GM19099 (cell line): ENCODE data around the gene THAP7.
A peak's percentile ranks its signal among the peaks of the same experiment; 100 is the strongest.

ENCODE experiments used
- POLR2A ChIP-seq: IDR thresholded peaks from 3 replicates; pipeline ENCODE4 v1.6.1; 2011; ENCODE audit warnings: low read depth; ENCODE audit not compliant: insufficient read length; ENCODE audit errors: extremely low read depth

The THAP7 gene

GRCh38 chr22:21020802-21021429, 19.0 kb upstream of the THAP7 start:
- no peak for TF ChIP-seq POLR2A

GRCh38 chr22:21018314-21018713, 16.4 kb upstream of the THAP7 start:
- TF ChIP-seq POLR2A, result no peak

- no peak for TF ChIP-seq POLR2A
These were observed 14.9 kb upstream of the THAP7 start for GRCh38 chr22:21016644-21017420.

GRCh38 chr22:21015466-21016006, 13.6 kb upstream of the THAP7 start:
- TF ChIP-seq POLR2A, result no peak

GRCh38 chr22:21014726-21015465, 13.0 kb upstream of the THAP7 start, which contains the start of gene P2RX6:
Gene P2RX6, plus strand, starts transcription at chr22:21015165. Its CDS starts 10 bp downstream, at chr22:21015175.
- no peak for TF ChIP-seq POLR2A

- TF ChIP-seq POLR2A, result peak; percentile 44
These were observed 12.3 kb upstream of the THAP7 start for GRCh38 chr22:21014202-21014725.

- TF ChIP-seq POLR2A, result no peak
These were observed 11.8 kb upstream of the THAP7 start for GRCh38 chr22:21013657-21014201.

GRCh38 chr22:21012446-21013407, 10.8 kb upstream of the THAP7 start:
- no peak for TF ChIP-seq POLR2A

GRCh38 chr22:21010426-21011113, 8.7 kb upstream of the THAP7 start:
- no peak for TF ChIP-seq POLR2A

- no peak for TF ChIP-seq POLR2A
These were observed 7.9 kb upstream of the THAP7 start for GRCh38 chr22:21009638-21010425.

- no peak for TF ChIP-seq POLR2A
These were observed 1.9 kb upstream of the THAP7 start for GRCh38 chr22:21003782-21004181.

- TF ChIP-seq POLR2A, result no peak
These were observed 824 bp downstream of the THAP7 start for GRCh38 chr22:21000987-21001600.

GRCh38 chr22:21000207-21000986, 1.5 kb downstream of the THAP7 start:
- TF ChIP-seq POLR2A, result peak; percentile 23
